HEK293 (cell line): ENCODE measurements around the gene SRR.

Experiments
- CTCF ChIP-seq: fragments of 450-650 bp; formaldehyde crosslinking; IDR thresholded peaks from 2 replicates; pipeline ENCODE4 v1.5.1; 2016; ENCODE audit warnings: missing biosample characterization, missing genetic modification characterization
- GLIS1 ChIP-seq: fragments of 450-650 bp; formaldehyde crosslinking; IDR thresholded peaks from 2 replicates; pipeline ENCODE4 v1.5.1; 2016; ENCODE audit warnings: missing biosample characterization, missing genetic modification characterization
- HOXD13 ChIP-seq: sonication (generic); formaldehyde crosslinking; IDR thresholded peaks from 2 replicates; pipeline ENCODE4 v1.8.0; 2022; ENCODE audit warnings: missing genetic modification reagents, borderline replicate concordance
- OSR2 ChIP-seq: fragments of 450-650 bp; formaldehyde crosslinking; IDR thresholded peaks from 2 replicates; pipeline ENCODE4 v1.5.1; 2016; ENCODE audit warnings: missing biosample characterization, missing genetic modification characterization
- OVOL3 ChIP-seq: fragments of 450-650 bp; formaldehyde crosslinking; IDR thresholded peaks from 2 replicates; pipeline ENCODE4 v1.5.1; 2016; ENCODE audit warnings: missing biosample characterization, missing genetic modification characterization
- SALL2 ChIP-seq: fragments of 450-650 bp; formaldehyde crosslinking; IDR thresholded peaks from 2 replicates; pipeline ENCODE4 v1.5.0; 2017; ENCODE audit warnings: missing biosample characterization, mild to moderate bottlenecking, missing genetic modification characterization, borderline replicate concordance
- TCF7L2 ChIP-seq: IDR thresholded peaks from 2 replicates; pipeline ENCODE4 v1.6.1; 2011; ENCODE audit warnings: low read depth, mild to moderate bottlenecking, inconsistent platforms, low read length, moderate library complexity, borderline replicate concordance
- ZFP37 ChIP-seq: fragments of 450-650 bp; formaldehyde crosslinking; IDR thresholded peaks from 2 replicates; pipeline ENCODE4 v1.5.1; 2016; ENCODE audit warnings: missing biosample characterization, missing genetic modification characterization
- ZIC2 ChIP-seq: fragments of 450-650 bp; formaldehyde crosslinking; IDR thresholded peaks from 2 replicates; pipeline ENCODE4 v1.5.1; 2016; ENCODE audit warnings: missing biosample characterization, missing genetic modification characterization
- ZNF114 ChIP-seq: fragments of 450-650 bp; formaldehyde crosslinking; IDR thresholded peaks from 2 replicates; pipeline ENCODE4 v1.5.0; 2017; ENCODE audit warnings: missing biosample characterization, missing genetic modification characterization
- ZNF121 ChIP-seq: fragments of 450-650 bp; formaldehyde crosslinking; IDR thresholded peaks from 2 replicates; pipeline ENCODE4 v1.5.1; 2016; ENCODE audit warnings: missing biosample characterization, missing genetic modification characterization
- ZNF140 ChIP-seq: fragments of 450-650 bp; formaldehyde crosslinking; IDR thresholded peaks from 2 replicates; pipeline ENCODE4 v1.5.1; 2016; ENCODE audit warnings: missing biosample characterization, missing genetic modification characterization
- ZNF221 ChIP-seq: fragments of 450-650 bp; formaldehyde crosslinking; IDR thresholded peaks from 2 replicates; pipeline ENCODE4 v1.5.1; 2017; ENCODE audit warnings: missing biosample characterization, missing genetic modification characterization, borderline replicate concordance
- ZNF239 ChIP-seq: fragments of 450-650 bp; formaldehyde crosslinking; IDR thresholded peaks from 2 replicates; pipeline ENCODE4 v1.5.1; 2016; ENCODE audit warnings: missing biosample characterization, missing genetic modification characterization
- ZNF324 ChIP-seq: fragments of 450-650 bp; formaldehyde crosslinking; IDR thresholded peaks from 2 replicates; pipeline ENCODE4 v1.5.1; 2016; ENCODE audit warnings: missing biosample characterization, missing genetic modification characterization
- ZNF335 ChIP-seq: fragments of 450-650 bp; formaldehyde crosslinking; conservative IDR thresholded peaks from 2 replicates; pipeline ENCODE4 v1.5.1; 2016; ENCODE audit warnings: missing biosample characterization, missing genetic modification characterization
- ZNF514 ChIP-seq: fragments of 450-650 bp; formaldehyde crosslinking; IDR thresholded peaks from 2 replicates; pipeline ENCODE4 v1.5.1; 2016; ENCODE audit warnings: missing biosample characterization, missing genetic modification characterization
- ZNF521 ChIP-seq: fragments of 450-650 bp; formaldehyde crosslinking; IDR thresholded peaks from 2 replicates; pipeline ENCODE4 v1.5.1; 2017; ENCODE audit warnings: missing biosample characterization, mild to moderate bottlenecking, missing genetic modification characterization
- ZNF529 ChIP-seq: fragments of 450-650 bp; formaldehyde crosslinking; IDR thresholded peaks from 2 replicates; pipeline ENCODE4 v1.5.1; 2017; ENCODE audit warnings: missing genetic modification characterization, missing biosample characterization; ENCODE audit not compliant: insufficient replicate concordance
- ZNF530 ChIP-seq: fragments of 450-650 bp; formaldehyde crosslinking; IDR thresholded peaks from 2 replicates; pipeline ENCODE4 v1.5.1; 2016; ENCODE audit warnings: low read depth, missing biosample characterization, missing genetic modification characterization
- ZNF624 ChIP-seq: fragments of 450-650 bp; formaldehyde crosslinking; IDR thresholded peaks from 2 replicates; pipeline ENCODE4 v1.5.1; 2017; ENCODE audit warnings: missing biosample characterization, missing genetic modification characterization
- ZNF626 ChIP-seq: fragments of 450-650 bp; sonication (Bioruptor Pico); formaldehyde crosslinking; IDR thresholded peaks from 2 replicates; pipeline ENCODE4 v1.5.1; 2018; ENCODE audit warnings: missing biosample characterization, missing genetic modification characterization, inconsistent platforms
- ZNF658 ChIP-seq: fragments of 450-650 bp; formaldehyde crosslinking; IDR thresholded peaks from 2 replicates; pipeline ENCODE4; 2016; ENCODE audit warnings: missing biosample characterization, missing genetic modification characterization
- ZNF664 ChIP-seq: fragments of 450-650 bp; formaldehyde crosslinking; IDR thresholded peaks from 2 replicates; pipeline ENCODE4 v1.5.1; 2016; ENCODE audit warnings: missing biosample characterization, missing genetic modification characterization
- ZNF76 ChIP-seq: fragments of 450-650 bp; formaldehyde crosslinking; IDR thresholded peaks from 2 replicates; pipeline ENCODE4; 2016; ENCODE audit warnings: low read depth, missing biosample characterization, missing genetic modification characterization, borderline replicate concordance
- ZNF776 ChIP-seq: fragments of 450-650 bp; formaldehyde crosslinking; IDR thresholded peaks from 2 replicates; pipeline ENCODE4 v1.5.0; 2017; ENCODE audit warnings: missing biosample characterization, missing genetic modification characterization, borderline replicate concordance
- ZNF843 ChIP-seq: fragments of 450-650 bp; formaldehyde crosslinking; IDR thresholded peaks from 2 replicates; pipeline ENCODE4 v1.5.1; 2016; ENCODE audit warnings: missing biosample characterization, missing genetic modification characterization
- TF ChIP-seq, protein P1 (sequence below): fragments of 450-650 bp; formaldehyde crosslinking; IDR thresholded peaks from 2 replicates; pipeline ENCODE4 v1.5.1; 2016; ENCODE audit warnings: missing biosample characterization, missing genetic modification characterization
- TF ChIP-seq, protein P2 (sequence below): fragments of 450-650 bp; formaldehyde crosslinking; IDR thresholded peaks from 2 replicates; pipeline ENCODE4 v1.5.1; 2016; ENCODE audit warnings: missing biosample characterization, missing genetic modification characterization
- TF ChIP-seq, protein P3 (sequence below): fragments of 450-650 bp; formaldehyde crosslinking; IDR thresholded peaks from 2 replicates; pipeline ENCODE4 v1.5.1; 2016; ENCODE audit warnings: missing biosample characterization, missing genetic modification characterization
- TF ChIP-seq, protein P4 (sequence below): fragments of 450-650 bp; formaldehyde crosslinking; IDR thresholded peaks from 2 replicates; pipeline ENCODE4 v1.5.1; 2016; ENCODE audit warnings: missing biosample characterization, missing genetic modification characterization, borderline replicate concordance

Gene SRR

GRCh38 chr17:2282297-2282873, 21.4 kb upstream of the SRR start (continued):
- TF ChIP-seq, protein P1, sequence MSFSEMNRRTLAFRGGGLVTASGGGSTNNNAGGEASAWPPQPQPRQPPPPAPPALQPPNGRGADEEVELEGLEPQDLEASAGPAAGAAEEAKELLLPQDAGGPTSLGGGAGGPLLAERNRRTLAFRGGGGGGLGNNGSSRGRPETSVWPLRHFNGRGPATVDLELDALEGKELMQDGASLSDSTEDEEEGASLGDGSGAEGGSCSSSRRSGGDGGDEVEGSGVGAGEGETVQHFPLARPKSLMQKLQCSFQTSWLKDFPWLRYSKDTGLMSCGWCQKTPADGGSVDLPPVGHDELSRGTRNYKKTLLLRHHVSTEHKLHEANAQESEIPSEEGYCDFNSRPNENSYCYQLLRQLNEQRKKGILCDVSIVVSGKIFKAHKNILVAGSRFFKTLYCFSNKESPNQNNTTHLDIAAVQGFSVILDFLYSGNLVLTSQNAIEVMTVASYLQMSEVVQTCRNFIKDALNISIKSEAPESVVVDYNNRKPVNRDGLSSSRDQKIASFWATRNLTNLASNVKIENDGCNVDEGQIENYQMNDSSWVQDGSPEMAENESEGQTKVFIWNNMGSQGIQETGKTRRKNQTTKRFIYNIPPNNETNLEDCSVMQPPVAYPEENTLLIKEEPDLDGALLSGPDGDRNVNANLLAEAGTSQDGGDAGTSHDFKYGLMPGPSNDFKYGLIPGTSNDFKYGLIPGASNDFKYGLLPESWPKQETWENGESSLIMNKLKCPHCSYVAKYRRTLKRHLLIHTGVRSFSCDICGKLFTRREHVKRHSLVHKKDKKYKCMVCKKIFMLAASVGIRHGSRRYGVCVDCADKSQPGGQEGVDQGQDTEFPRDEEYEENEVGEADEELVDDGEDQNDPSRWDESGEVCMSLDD, result no peak
- no peak for TF ChIP-seq HOXD13 (CRISPR knock-in tag)
- TF ChIP-seq, protein P2, sequence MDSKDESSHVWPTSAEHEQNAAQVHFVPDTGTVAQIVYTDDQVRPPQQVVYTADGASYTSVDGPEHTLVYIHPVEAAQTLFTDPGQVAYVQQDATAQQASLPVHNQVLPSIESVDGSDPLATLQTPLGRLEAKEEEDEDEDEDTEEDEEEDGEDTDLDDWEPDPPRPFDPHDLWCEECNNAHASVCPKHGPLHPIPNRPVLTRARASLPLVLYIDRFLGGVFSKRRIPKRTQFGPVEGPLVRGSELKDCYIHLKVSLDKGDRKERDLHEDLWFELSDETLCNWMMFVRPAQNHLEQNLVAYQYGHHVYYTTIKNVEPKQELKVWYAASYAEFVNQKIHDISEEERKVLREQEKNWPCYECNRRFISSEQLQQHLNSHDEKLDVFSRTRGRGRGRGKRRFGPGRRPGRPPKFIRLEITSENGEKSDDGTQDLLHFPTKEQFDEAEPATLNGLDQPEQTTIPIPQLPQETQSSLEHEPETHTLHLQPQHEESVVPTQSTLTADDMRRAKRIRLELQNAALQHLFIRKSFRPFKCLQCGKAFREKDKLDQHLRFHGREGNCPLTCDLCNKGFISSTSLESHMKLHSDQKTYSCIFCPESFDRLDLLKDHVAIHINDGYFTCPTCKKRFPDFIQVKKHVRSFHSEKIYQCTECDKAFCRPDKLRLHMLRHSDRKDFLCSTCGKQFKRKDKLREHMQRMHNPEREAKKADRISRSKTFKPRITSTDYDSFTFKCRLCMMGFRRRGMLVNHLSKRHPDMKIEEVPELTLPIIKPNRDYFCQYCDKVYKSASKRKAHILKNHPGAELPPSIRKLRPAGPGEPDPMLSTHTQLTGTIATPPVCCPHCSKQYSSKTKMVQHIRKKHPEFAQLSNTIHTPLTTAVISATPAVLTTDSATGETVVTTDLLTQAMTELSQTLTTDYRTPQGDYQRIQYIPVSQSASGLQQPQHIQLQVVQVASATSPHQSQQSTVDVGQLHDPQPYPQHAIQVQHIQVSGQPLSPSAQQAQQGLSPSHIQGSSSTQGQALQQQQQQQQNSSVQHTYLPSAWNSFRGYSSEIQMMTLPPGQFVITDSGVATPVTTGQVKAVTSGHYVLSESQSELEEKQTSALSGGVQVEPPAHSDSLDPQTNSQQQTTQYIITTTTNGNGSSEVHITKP (tag by site-specific recombination), result peak; percentile 81
- no peak for TF ChIP-seq ZNF114 (tag by site-specific recombination)
- TF ChIP-seq ZNF514 (tag by site-specific recombination), result no peak
- TF ChIP-seq, protein P3, sequence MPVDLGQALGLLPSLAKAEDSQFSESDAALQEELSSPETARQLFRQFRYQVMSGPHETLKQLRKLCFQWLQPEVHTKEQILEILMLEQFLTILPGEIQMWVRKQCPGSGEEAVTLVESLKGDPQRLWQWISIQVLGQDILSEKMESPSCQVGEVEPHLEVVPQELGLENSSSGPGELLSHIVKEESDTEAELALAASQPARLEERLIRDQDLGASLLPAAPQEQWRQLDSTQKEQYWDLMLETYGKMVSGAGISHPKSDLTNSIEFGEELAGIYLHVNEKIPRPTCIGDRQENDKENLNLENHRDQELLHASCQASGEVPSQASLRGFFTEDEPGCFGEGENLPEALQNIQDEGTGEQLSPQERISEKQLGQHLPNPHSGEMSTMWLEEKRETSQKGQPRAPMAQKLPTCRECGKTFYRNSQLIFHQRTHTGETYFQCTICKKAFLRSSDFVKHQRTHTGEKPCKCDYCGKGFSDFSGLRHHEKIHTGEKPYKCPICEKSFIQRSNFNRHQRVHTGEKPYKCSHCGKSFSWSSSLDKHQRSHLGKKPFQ (tag by site-specific recombination), result no peak
- TF ChIP-seq TCF7L2, result no peak
- TF ChIP-seq ZNF664 (tag by site-specific recombination), result no peak
- TF ChIP-seq SALL2 (tag by site-specific recombination), result no peak
- no peak for TF ChIP-seq ZNF658 (tag by site-specific recombination)
- no peak for TF ChIP-seq ZNF521 (tag by site-specific recombination)
- peak; percentile 26 for TF ChIP-seq ZNF335 (tag by site-specific recombination)
- no peak for TF ChIP-seq ZNF624 (tag by site-specific recombination)
- TF ChIP-seq ZNF140 (tag by site-specific recombination), result no peak
- TF ChIP-seq ZNF121 (tag by site-specific recombination), result no peak
- no peak for TF ChIP-seq ZNF843 (tag by site-specific recombination)
- TF ChIP-seq GLIS1 (tag by site-specific recombination), result no peak
- TF ChIP-seq OSR2 (tag by site-specific recombination), result no peak
- no peak for TF ChIP-seq ZNF76 (tag by site-specific recombination)
- TF ChIP-seq, protein P4, sequence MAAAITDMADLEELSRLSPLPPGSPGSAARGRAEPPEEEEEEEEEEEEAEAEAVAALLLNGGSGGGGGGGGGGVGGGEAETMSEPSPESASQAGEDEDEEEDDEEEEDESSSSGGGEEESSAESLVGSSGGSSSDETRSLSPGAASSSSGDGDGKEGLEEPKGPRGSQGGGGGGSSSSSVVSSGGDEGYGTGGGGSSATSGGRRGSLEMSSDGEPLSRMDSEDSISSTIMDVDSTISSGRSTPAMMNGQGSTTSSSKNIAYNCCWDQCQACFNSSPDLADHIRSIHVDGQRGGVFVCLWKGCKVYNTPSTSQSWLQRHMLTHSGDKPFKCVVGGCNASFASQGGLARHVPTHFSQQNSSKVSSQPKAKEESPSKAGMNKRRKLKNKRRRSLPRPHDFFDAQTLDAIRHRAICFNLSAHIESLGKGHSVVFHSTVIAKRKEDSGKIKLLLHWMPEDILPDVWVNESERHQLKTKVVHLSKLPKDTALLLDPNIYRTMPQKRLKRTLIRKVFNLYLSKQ (tag by site-specific recombination), result no peak
- TF ChIP-seq ZNF239 (tag by site-specific recombination), result no peak
- no peak for TF ChIP-seq ZNF776
- no peak for TF ChIP-seq ZNF529 (tag by site-specific recombination)
- TF ChIP-seq CTCF (tag by site-specific recombination), result peak; percentile 40; the same call in 1 of the 2 replicates
- peak; percentile 20; the same call in 1 of the 2 replicates for TF ChIP-seq ZNF324 (tag by site-specific recombination)
- TF ChIP-seq ZNF530 (tag by site-specific recombination), result no peak
- TF ChIP-seq ZNF221 (tag by site-specific recombination), result no peak
- no peak for TF ChIP-seq ZFP37
- TF ChIP-seq ZIC2, result peak; percentile 61
- TF ChIP-seq OVOL3, result no peak
- TF ChIP-seq ZNF626 (tag by site-specific recombination), result no peak
